Effector memory CD8-positive, alpha-beta T cell (primary cell): Measurements from ENCODE around the gene TKTL2.

ENCODE experiments used
- ATAC-seq: fragments of 150-1000 bp; cut with Tn5 transposase; replicated peaks from 2 replicates; pipeline ENCODE4 v1.10.0; 2021; ENCODE audit warnings: mild to moderate bottlenecking, moderate library complexity
- DNase-seq, 3 experiments: peaks; one replicate each; pipeline ENCODE4 v3.0.0; 2021
- H3K27ac Mint-ChIP-seq, 2 donors: one replicate each; pipeline ENCODE4 v1.8.0; 2022; ENCODE audit warnings: mild to moderate bottlenecking in 2 of 2, mixed read lengths in 2 of 2, moderate library complexity in 2 of 2
- H3K27me3 Mint-ChIP-seq, 2 donors: one replicate each; pipeline ENCODE4 v1.8.0; 2022; ENCODE audit warnings: mixed read lengths in 2 of 2
- H3K36me3 Mint-ChIP-seq: one replicate; pipeline ENCODE4 v1.8.0; 2022; ENCODE audit warnings: mild to moderate bottlenecking, moderate library complexity, mixed read lengths; ENCODE audit not compliant: insufficient read depth
- H3K4me1 Mint-ChIP-seq, 2 donors: one replicate each; pipeline ENCODE4 v1.8.0; 2022; ENCODE audit warnings: low read depth in 2 of 2, mixed read lengths in 2 of 2
- H3K4me3 Mint-ChIP-seq, 2 donors: one replicate each; pipeline ENCODE4 v1.8.0; 2022; ENCODE audit warnings: mild to moderate bottlenecking in 2 of 2, mixed read lengths in 2 of 2, moderate library complexity in 2 of 2
- H3K9me3 Mint-ChIP-seq, 2 donors: one replicate each; pipeline ENCODE4 v1.8.0; 2022; ENCODE audit warnings: mixed read lengths in 2 of 2
- total RNA-seq, 9 experiments: gene quantifications; one replicate each; lab custom pipeline; 2026; lab: John Stamatoyannopoulos, UW

TKTL2 gene, protein sequence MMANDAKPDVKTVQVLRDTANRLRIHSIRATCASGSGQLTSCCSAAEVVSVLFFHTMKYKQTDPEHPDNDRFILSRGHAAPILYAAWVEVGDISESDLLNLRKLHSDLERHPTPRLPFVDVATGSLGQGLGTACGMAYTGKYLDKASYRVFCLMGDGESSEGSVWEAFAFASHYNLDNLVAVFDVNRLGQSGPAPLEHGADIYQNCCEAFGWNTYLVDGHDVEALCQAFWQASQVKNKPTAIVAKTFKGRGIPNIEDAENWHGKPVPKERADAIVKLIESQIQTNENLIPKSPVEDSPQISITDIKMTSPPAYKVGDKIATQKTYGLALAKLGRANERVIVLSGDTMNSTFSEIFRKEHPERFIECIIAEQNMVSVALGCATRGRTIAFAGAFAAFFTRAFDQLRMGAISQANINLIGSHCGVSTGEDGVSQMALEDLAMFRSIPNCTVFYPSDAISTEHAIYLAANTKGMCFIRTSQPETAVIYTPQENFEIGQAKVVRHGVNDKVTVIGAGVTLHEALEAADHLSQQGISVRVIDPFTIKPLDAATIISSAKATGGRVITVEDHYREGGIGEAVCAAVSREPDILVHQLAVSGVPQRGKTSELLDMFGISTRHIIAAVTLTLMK
- 0 to 0.10 (median 0) reads per million in 9 experiments for total RNA-seq

DNA sequence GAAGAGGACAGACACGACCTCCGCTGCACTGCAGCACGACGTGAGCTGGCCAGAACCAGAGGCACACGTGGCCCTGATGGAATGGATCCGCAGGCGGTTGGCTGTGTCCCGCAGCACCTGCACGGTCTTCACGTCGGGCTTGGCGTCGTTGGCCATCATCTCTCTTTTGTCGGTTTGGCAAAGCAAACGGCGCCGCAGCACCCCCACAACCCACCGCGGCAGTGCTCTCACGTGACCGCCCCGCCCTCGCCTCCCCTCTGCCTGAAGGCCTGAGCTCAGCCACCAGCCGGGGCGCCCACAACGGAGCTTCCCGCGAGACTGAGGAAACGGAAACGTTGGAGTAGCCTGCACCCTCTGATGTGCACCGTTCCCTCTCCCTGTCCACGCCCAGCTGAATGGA lies at the start of gene TKTL2:
TKTL2 (minus strand) TSS at position 179 of the 400 bp plus-strand sequence; CDS start at position 159, 20 bp downstream.
- H3K36me3 Mint-ChIP-seq, result no peaks in the 10 kb centered on the region
- H3K4me1 Mint-ChIP-seq, result no peaks in the 10 kb centered on the region
- H3K4me3 Mint-ChIP-seq, result no peak within 1 kb of the TSS
- H3K27me3 Mint-ChIP-seq, result peaks cover 29 to 32% of the 10 kb centered on the region in 2 donors
- no peaks in the 10 kb centered on the region for H3K9me3 Mint-ChIP-seq
- no peak for ATAC-seq
- no peak for DNase-seq
- H3K27ac Mint-ChIP-seq, result no peak within 1 kb of the TSS

DNA sequence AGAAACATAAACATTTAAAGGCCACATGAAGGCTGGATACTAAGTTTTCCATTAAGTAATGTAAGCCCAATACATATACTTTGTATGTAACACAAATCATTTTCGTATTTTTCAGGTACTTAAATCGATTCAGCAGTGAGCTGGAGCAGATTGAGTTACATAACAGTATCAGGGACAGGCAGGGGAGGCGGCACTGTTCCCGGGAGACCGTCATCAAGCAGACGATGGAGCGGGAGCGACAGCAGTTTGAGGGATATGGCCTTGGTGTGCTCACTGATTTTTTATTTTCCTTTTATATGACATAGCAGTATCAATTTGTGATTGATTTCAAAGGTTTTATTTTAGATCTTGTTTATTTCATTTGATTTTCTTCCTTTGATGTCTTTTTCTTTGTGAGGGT lies 41.6 kb upstream of the TKTL2 start:
- no peak overlapping the region for H3K4me3 Mint-ChIP-seq
- H3K27me3 Mint-ChIP-seq, result no peaks in the 10 kb centered on the region
- H3K27ac Mint-ChIP-seq, result no peak overlapping the region
- no peaks in the 10 kb centered on the region for H3K4me1 Mint-ChIP-seq
- DNase-seq (no peak), ATAC-seq (no peak)
- H3K9me3 Mint-ChIP-seq, result no peaks in the 10 kb centered on the region
- peaks cover 64% of the 10 kb centered on the region for H3K36me3 Mint-ChIP-seq

DNA sequence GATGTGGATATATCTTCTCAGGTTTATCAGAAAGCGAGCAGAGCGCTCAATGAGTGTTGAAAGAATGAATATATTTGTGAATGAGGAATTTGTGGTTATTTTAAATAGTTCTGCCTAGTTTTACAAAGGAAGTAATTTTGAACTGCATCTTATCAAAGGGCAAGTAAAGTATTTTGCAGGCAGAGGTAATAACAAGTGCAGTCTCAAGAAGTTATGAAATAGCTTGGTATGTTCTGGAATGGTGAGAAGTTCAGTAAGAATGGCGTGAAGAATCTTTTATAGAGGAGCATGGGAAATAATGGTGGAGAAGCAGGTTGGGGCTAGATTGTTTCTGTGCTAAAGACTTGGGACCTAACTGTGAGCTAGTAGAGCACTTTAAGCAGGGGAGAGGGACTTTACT lies 31.8 kb upstream of the TKTL2 start:
- ATAC-seq, result no peak
- Mint-ChIP-seq H3K27me3 (no peaks in the 10 kb centered on the region), H3K4me3 (no peak overlapping the region), H3K9me3 (no peaks in the 10 kb centered on the region), H3K27ac (no peak overlapping the region), H3K4me1 (peaks cover 18 to 33% of the 10 kb centered on the region in 2 donors), H3K36me3 (peaks cover 11% of the 10 kb centered on the region)
- DNase-seq, result no peak

DNA sequence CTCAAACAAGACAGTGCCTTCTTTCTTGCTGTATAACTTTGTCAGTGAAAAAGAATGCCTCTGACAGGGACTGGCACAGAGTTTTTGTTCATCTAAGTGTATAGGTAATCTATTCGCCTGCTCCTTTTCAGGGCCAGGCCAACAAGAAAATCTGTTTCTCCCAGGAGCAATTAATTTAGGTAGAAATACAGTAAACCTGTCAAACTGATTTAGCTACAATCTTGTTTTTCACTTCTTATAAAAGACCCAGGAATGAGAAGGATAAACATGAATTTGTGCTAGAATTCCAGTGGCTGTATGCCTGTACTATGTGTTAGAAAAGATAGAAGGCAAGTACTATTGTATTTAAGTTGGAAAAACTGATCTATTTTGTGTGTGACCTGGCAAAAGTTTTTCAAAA lies 27.0 kb upstream of the TKTL2 start:
- no peaks in the 10 kb centered on the region for H3K27me3 Mint-ChIP-seq
- peaks cover 30 to 43% of the 10 kb centered on the region in 2 donors for H3K4me1 Mint-ChIP-seq
- no peak overlapping the region for H3K4me3 Mint-ChIP-seq
- ATAC-seq (no peak), DNase-seq (no peak)
- no peaks in the 10 kb centered on the region for H3K36me3 Mint-ChIP-seq
- no peaks in the 10 kb centered on the region for H3K9me3 Mint-ChIP-seq
- no peak overlapping the region for H3K27ac Mint-ChIP-seq

DNA sequence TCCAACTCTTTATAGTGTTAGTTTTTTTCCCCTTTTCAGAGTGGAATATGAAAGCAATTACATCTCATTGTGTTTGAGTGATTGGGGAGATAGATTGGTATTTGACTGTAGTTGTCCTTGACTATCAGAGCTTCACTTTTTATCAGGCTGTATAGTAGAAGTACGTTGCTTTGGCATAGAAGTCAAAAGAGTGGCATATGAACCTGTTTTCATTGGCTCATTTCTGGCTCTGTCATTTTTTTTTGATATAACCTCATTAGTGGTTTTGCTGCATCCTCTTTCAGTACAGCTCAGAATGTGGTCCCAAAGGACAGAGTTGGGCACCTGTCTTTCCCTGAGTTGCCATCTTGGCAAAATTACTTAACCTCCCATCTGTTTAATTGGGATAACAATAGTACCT lies 22.3 kb upstream of the TKTL2 start:
- no peaks in the 10 kb centered on the region for H3K9me3 Mint-ChIP-seq
- H3K4me3 Mint-ChIP-seq, result peak overlapping the region; percentile 95 to 96
- H3K4me1 Mint-ChIP-seq, result peaks cover 24 to 34% of the 10 kb centered on the region in 2 donors
- no peaks in the 10 kb centered on the region for H3K27me3 Mint-ChIP-seq
- ATAC-seq (no peak), DNase-seq (no peak)
- H3K36me3 Mint-ChIP-seq, result peaks cover 16% of the 10 kb centered on the region
- H3K27ac Mint-ChIP-seq, result peak overlapping the region; percentile 96

DNA sequence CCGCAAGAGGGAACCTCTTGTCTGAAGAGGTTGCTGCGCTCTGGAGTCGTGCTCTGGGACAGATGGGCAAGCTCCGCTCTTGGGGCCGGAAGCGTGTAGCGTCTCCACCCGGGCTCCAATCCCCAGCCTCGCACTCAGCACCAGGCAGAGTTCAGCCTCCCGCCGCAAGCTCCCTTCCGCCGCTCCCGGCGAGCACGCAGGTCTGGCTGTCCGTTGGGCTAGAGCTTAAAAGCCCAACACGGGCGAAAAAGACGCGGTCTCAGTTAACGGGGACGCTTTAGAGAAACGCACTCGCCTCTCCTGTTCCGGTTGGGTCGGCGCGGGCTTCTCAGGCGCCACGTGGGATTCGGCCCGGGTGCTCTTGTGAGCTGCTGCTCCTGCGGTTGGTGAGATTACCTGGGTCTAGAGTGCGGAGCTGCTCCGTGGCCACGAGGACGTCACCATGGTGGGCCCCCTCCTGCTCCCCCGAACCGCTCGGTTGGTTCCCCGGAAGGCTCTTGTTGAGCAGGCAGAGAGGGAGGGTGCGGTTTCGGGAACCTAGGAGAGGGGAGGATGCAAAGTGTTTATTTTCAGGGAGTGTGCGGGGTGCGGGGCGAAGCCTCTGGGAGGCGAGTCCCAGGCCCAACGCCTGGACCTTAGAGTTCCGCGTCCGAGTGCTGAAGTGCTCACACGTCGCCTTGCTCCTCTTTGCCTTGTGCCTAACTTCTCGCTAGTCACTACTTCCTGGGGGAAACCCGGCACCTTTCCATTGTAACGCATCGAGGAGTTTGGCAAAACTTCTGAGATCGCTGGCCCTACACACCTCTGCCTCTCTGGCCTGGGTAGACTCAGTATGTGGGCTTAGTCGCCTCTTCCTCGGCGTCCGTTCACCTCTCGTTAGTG lies 21.0 kb upstream of the TKTL2 start, which contains the start of gene TMA16:
TMA16 (plus strand) TSS at position 331 of the 882 bp plus-strand sequence; CDS start at position 443, 112 bp downstream.
- H3K36me3 Mint-ChIP-seq, result peaks cover 16% of the 10 kb centered on the region
- DNase-seq, result peak; percentile 73 to 79 (median 75)
- peak within 1 kb of the TSS; percentile 95 to 96 for H3K4me3 Mint-ChIP-seq
- peak; percentile 77 for ATAC-seq
- peaks cover 23 to 28% of the 10 kb centered on the region in 2 donors for H3K4me1 Mint-ChIP-seq
- H3K27ac Mint-ChIP-seq, result peak within 1 kb of the TSS; percentile 96
- H3K9me3 Mint-ChIP-seq, result no peaks in the 10 kb centered on the region
- H3K27me3 Mint-ChIP-seq, result peaks cover 0 to 9% of the 10 kb centered on the region in 2 donors

DNA sequence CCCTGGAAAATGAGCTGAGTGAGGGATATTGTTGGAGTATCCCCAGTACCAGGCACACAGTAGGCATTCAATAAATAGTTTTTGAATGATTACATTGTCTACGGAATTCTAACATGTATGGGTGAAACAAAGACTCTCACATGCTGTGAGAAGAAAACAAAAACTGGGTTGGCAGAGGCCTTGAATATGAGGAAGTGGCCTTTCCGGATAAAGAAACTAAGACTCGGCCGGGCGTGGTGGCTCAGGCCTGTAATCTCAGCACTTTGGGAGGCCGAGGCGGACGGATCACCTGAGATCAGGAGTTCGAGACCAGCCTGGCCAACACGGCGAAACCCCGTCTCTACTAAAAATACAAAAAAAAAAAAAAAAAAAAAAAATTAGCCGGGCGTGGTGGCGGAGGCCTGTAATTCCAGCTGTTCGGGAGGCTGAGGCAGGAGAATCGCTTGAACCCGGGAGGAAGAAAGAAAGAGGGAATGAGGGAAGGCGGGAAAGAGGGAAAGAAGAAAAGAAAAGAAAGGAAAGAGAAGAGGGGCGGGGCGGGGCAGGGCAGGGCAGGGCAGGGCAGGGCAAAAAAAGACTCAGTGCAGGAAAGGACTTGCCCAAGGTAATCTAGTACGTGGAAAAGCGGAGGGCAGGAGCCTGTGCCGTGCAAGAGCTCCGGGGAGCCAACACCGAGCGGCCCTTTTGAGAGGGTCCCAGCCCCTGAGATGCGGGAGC lies 20.2 kb upstream of the TKTL2 start:
- Mint-ChIP-seq H3K4me3 (peak overlapping the region; percentile 95 to 96), H3K27me3 (peaks cover 0 to 9% of the 10 kb centered on the region in 2 donors), H3K27ac (peak overlapping the region; percentile 96), H3K4me1 (peaks cover 23 to 28% of the 10 kb centered on the region in 2 donors), H3K36me3 (peaks cover 16% of the 10 kb centered on the region), H3K9me3 (no peaks in the 10 kb centered on the region)
- ATAC-seq (no peak), DNase-seq (no peak)

DNA sequence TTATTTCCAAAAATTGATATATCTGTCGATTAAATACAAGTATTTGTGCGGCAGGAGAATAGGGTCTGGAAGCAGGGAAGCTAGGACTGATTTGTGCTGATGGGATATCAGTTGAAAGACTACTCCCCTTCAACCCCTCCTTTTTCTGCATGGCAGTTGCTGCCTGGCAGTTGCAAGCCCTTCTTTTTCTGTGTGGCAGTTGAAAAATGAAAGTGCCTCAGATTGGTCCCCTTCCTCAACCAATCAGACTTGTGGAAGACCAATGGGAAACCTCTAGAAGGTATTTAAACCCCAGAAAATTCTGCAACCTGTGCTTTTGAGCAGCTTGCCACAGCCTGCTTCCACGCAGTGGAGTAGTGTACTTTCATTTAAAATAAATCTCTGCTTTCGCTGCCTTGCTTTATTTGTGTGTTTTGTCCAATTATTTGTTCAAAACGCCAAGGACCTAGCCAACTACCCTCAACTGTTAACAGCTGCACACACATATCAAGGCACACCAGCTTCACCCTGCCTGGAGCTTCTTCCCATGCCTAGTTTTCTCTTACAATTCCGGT lies 19.5 kb upstream of the TKTL2 start:
- Mint-ChIP-seq H3K4me3 (peak overlapping the region; percentile 95 to 96), H3K4me1 (peaks cover 23 to 28% of the 10 kb centered on the region in 2 donors), H3K9me3 (no peaks in the 10 kb centered on the region), H3K36me3 (peaks cover 16% of the 10 kb centered on the region), H3K27me3 (peaks cover 5 to 14% of the 10 kb centered on the region in 2 donors), H3K27ac (no peak overlapping the region)
- ATAC-seq, result no peak
- no peak for DNase-seq

DNA sequence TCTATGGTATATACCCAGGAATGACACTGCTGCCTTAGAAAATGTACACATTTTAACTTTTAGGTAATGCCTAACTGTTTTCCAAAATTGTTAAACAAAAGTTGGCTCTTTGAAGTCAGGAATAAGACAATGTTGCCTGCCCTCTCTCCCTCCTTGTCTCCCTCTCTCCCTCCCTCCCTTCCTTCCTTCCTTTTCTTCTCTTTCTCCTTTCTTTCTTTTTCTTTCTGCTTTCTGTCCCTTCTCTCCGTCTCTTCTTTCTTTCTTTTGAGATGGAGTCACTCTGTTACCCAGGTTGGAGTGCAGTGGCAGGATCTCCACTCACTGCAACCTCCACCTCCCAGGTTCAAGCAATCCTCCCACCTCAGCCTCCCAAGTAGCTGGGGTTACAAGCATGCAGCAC lies 16.4 kb upstream of the TKTL2 start:
- Mint-ChIP-seq H3K27ac (no peak overlapping the region), H3K4me3 (no peak overlapping the region), H3K36me3 (peaks cover 13% of the 10 kb centered on the region), H3K27me3 (peaks cover 11 to 19% of the 10 kb centered on the region in 2 donors), H3K9me3 (no peaks in the 10 kb centered on the region), H3K4me1 (peaks cover 4 to 5% of the 10 kb centered on the region in 2 donors)
- no peak for DNase-seq
- ATAC-seq, result no peak

DNA sequence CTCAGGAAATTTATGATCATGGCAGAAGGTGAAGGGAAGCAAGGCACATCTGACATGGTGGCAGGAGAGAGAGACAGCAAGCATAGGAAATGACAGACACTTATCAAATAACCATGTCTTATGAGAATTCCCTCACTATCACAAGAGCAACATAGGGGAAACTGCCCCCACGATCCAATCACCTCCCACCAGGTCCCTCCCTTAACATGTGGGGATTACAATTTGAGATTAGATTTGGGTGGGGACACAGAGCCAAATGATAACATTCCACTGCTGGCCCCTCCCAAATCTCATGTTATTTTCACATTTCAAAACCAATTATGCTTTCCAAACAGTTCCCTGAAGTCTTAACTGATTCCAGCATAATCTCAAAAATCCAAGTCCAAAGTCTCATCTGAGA lies 12.8 kb upstream of the TKTL2 start:
- Mint-ChIP-seq H3K27me3 (peaks cover 11 to 19% of the 10 kb centered on the region in 2 donors), H3K4me1 (no peaks in the 10 kb centered on the region), H3K36me3 (no peaks in the 10 kb centered on the region), H3K27ac (no peak overlapping the region), H3K4me3 (no peak overlapping the region), H3K9me3 (no peaks in the 10 kb centered on the region)
- ATAC-seq, result no peak
- no peak for DNase-seq

DNA sequence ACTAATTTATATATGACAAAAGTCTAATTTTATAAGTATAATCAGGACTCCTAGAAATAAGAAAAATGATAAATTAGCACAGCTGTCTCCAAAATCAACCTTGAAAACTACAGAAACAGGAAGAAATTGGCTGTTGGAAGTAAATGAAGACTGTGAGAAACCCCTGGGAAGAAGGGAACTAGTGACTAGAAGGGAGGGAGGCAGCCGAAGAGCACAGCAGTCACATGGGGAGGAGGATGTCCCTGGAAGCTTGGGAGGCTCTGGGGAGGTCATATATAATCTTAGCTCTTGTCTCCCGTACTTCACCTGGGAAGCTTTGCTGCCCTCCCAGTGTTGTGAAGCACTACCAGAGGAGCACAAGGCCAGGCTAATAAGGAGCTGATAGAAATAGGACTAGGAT lies 12.0 kb upstream of the TKTL2 start:
- no peak overlapping the region for H3K4me3 Mint-ChIP-seq
- DNase-seq (no peak), ATAC-seq (no peak)
- H3K27ac Mint-ChIP-seq, result no peak overlapping the region
- H3K9me3 Mint-ChIP-seq, result no peaks in the 10 kb centered on the region
- no peaks in the 10 kb centered on the region for H3K36me3 Mint-ChIP-seq
- H3K4me1 Mint-ChIP-seq, result no peaks in the 10 kb centered on the region
- peaks cover 11 to 17% of the 10 kb centered on the region in 2 donors for H3K27me3 Mint-ChIP-seq

DNA sequence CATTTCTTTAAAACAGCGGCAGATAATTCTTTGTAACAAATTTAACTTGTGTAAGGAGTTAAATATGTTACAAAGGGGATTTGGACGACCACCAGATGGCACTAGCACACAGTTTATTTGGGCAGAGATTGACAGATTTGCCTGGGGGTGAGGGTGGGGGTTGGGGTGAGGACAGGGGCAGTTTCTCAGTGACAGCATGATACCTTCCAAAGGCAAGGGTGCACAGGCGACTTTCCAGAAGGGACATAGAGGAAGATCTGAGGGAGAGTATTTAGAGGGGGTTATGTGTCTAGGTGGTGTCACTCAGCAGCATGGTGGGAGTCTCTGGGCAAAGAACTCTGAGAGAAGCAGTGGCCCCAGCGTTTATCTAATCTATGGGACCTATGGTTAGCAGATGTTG lies 11.4 kb upstream of the TKTL2 start:
- DNase-seq (peak; percentile 39 to 53 (median 48)), ATAC-seq (peak; percentile 58)
- no peaks in the 10 kb centered on the region for H3K4me1 Mint-ChIP-seq
- no peak overlapping the region for H3K27ac Mint-ChIP-seq
- no peak overlapping the region for H3K4me3 Mint-ChIP-seq
- no peaks in the 10 kb centered on the region for H3K36me3 Mint-ChIP-seq
- no peaks in the 10 kb centered on the region for H3K9me3 Mint-ChIP-seq
- H3K27me3 Mint-ChIP-seq, result peaks cover 10 to 11% of the 10 kb centered on the region in 2 donors
